Activated naive CD4-positive, alpha-beta T cell (primary cell): ENCODE measurements around the gene TMEM200A.
"Not testable (repeated sequence)": the region's sequence is repeated elsewhere in the genome, so short reads cannot be mapped to it uniquely, and the experiment has no call there.

Experiments used
- DNase-seq, 4 experiments: peaks; one replicate each; lab custom pipeline; 2025; lab: John Stamatoyannopoulos, UW

The TMEM200A gene

GRCh38 chr6:130365166-130366106 lies at the start of gene TMEM200A:
Gene TMEM200A, plus strand, starts transcription at chr6:130366017. Its CDS starts 74,406 bp downstream, at chr6:130440423.
- DNase-seq = peak in 2 of 4 experiments; percentile 3 to 21

- DNase-seq = no peak
These were observed 44.9 kb upstream of the TMEM200A start for GRCh38 chr6:130320908-130321307.

- DNase-seq = peak in 3 of 4 experiments; percentile 3 to 20 (median 18)
These were observed 43.0 kb upstream of the TMEM200A start for GRCh38 chr6:130322673-130323268.

- DNase-seq = no peak
These were observed 41.2 kb upstream of the TMEM200A start for GRCh38 chr6:130324657-130325056.

- DNase-seq = no peak
These were observed 39.3 kb upstream of the TMEM200A start for GRCh38 chr6:130326496-130326895.

- DNase-seq = no peak
These were observed 28.3 kb upstream of the TMEM200A start for GRCh38 chr6:130337534-130337933.

- DNase-seq = not testable (repeated sequence)
These were observed 19.5 kb upstream of the TMEM200A start for GRCh38 chr6:130346324-130346723.

GRCh38 chr6:130354322-130354721 lies 11.5 kb upstream of the TMEM200A start:
- DNase-seq = no peak

GRCh38 chr6:130355572-130355971 lies 10.2 kb upstream of the TMEM200A start:
- DNase-seq = no peak

- no peak for DNase-seq
These were observed 8.4 kb upstream of the TMEM200A start for GRCh38 chr6:130357436-130357835.

- DNase-seq = no peak
These were observed 6.1 kb upstream of the TMEM200A start for GRCh38 chr6:130359736-130360135.

- DNase-seq = no peak
These were observed 3.7 kb upstream of the TMEM200A start for GRCh38 chr6:130362128-130362527.

- DNase-seq = no peak
These were observed 1.5 kb upstream of the TMEM200A start for GRCh38 chr6:130364224-130364780.

- no peak for DNase-seq
These were observed 539 bp downstream of the TMEM200A start for GRCh38 chr6:130366107-130367005.

- DNase-seq = no peak
These were observed 1.9 kb downstream of the TMEM200A start for GRCh38 chr6:130367767-130368166.

GRCh38 chr6:130368576-130368975 lies 2.8 kb downstream of the TMEM200A start:
- DNase-seq = no peak

- no peak for DNase-seq
These were observed 4.0 kb downstream of the TMEM200A start for GRCh38 chr6:130369831-130370230.

GRCh38 chr6:130371921-130372420 lies 6.2 kb downstream of the TMEM200A start:
- DNase-seq = no peak

GRCh38 chr6:130372786-130373185 lies 7.0 kb downstream of the TMEM200A start:
- DNase-seq = no peak

GRCh38 chr6:130373992-130374391 lies 8.2 kb downstream of the TMEM200A start:
- no peak for DNase-seq

- no peak for DNase-seq
These were observed 11.1 kb downstream of the TMEM200A start for GRCh38 chr6:130376936-130377335.

GRCh38 chr6:130377371-130377770 lies 11.6 kb downstream of the TMEM200A start:
- no peak for DNase-seq
